GM18858 (cell line): ENCODE data around the gene ARHGAP6.
"Not testable (repeated sequence)": the region's sequence is repeated elsewhere in the genome, so short reads cannot be mapped to it uniquely, and the experiment has no call there.

ENCODE experiments used
- ATAC-seq: cut with Tn5 transposase; IDR thresholded peaks from one replicate; pipeline ENCODE4 v1.9.1; 2021; ENCODE audit not compliant: unreplicated experiment

Gene ARHGAP6

GRCh38 chrX:11648705-11649519 lies 16.8 kb downstream of the ARHGAP6 start:
- no peak for ATAC-seq

- no peak for ATAC-seq
Observed at GRCh38 chrX:11647138-11647537, 18.6 kb downstream of the ARHGAP6 start.

GRCh38 chrX:11641349-11642065 lies 24.2 kb downstream of the ARHGAP6 start:
- ATAC-seq: no peak

GRCh38 chrX:11640089-11640488 lies 25.6 kb downstream of the ARHGAP6 start:
- ATAC-seq: no peak

GRCh38 chrX:11632732-11633131 lies 33.0 kb downstream of the ARHGAP6 start:
- ATAC-seq: no peak

GRCh38 chrX:11629593-11630211 lies 36.0 kb downstream of the ARHGAP6 start:
- peak; percentile 66 for ATAC-seq

GRCh38 chrX:11628399-11628798 lies 37.3 kb downstream of the ARHGAP6 start:
- ATAC-seq: no peak

GRCh38 chrX:11626351-11626750 lies 39.4 kb downstream of the ARHGAP6 start:
- ATAC-seq: no peak

- no peak for ATAC-seq
Observed at GRCh38 chrX:11619441-11619840, 46.3 kb downstream of the ARHGAP6 start.

GRCh38 chrX:11614253-11614652 lies 51.5 kb downstream of the ARHGAP6 start:
- ATAC-seq: not testable (repeated sequence)

GRCh38 chrX:11611965-11612364 lies 53.8 kb downstream of the ARHGAP6 start:
- ATAC-seq: peak; percentile 64

GRCh38 chrX:11611161-11611560 lies 54.6 kb downstream of the ARHGAP6 start:
- ATAC-seq: no peak

GRCh38 chrX:11609109-11609508 lies 56.6 kb downstream of the ARHGAP6 start:
- ATAC-seq: peak; percentile 58

- ATAC-seq: no peak
Observed at GRCh38 chrX:11606408-11606807, 59.3 kb downstream of the ARHGAP6 start.

GRCh38 chrX:11600578-11600977 lies 65.1 kb downstream of the ARHGAP6 start:
- ATAC-seq: no peak

GRCh38 chrX:11597479-11597878 lies 68.2 kb downstream of the ARHGAP6 start:
- no peak for ATAC-seq

- ATAC-seq: no peak
Observed at GRCh38 chrX:11591723-11592346, 73.9 kb downstream of the ARHGAP6 start.

- no peak for ATAC-seq
Observed at GRCh38 chrX:11589641-11590040, 76.1 kb downstream of the ARHGAP6 start.

GRCh38 chrX:11588097-11588496 lies 77.6 kb downstream of the ARHGAP6 start:
- ATAC-seq: no peak

- ATAC-seq: no peak
Observed at GRCh38 chrX:11585174-11585573, 80.5 kb downstream of the ARHGAP6 start.

GRCh38 chrX:11580789-11581188 lies 84.9 kb downstream of the ARHGAP6 start:
- no peak for ATAC-seq
